ENCODE results near the gene KDM4C. TPM values are rescaled to one million over a fixed set of nuclear protein-coding genes. Genes with fewer than 3 reads are reported as not detected.

KDM4C gene
- total RNA-seq, 2 donors from 2014 or later = 13.2 to 18.1 TPM

GRCh38 chr9:6887051-6887450 is 129.3 kb downstream of the KDM4C start:
- ATAC-seq (no peak), DNase-seq (no peak)
- intact Hi-C loops (cut with DNase I) = no loop called here

- intact Hi-C loops (cut with DNase I) = no loop called here
- ATAC-seq (no peak), DNase-seq (no peak)
These were observed 132.1 kb downstream of the KDM4C start for GRCh38 chr9:6889868-6890267.

GRCh38 chr9:6893350-6894131 is 135.8 kb downstream of the KDM4C start:
- DNase-seq (no peak), ATAC-seq (no peak)
- intact Hi-C loops (cut with DNase I) = no loop called here

- DNase-seq (no peak), ATAC-seq (no peak)
- intact Hi-C loops (cut with DNase I) = no loop called here
These were observed 136.4 kb downstream of the KDM4C start for GRCh38 chr9:6894135-6894534.

GRCh38 chr9:6895754-6896153 is 138.0 kb downstream of the KDM4C start:
- intact Hi-C loops (cut with DNase I) = no loop called here
- DNase-seq = no peak
- ATAC-seq = no peak

GRCh38 chr9:6896562-6896961 is 138.8 kb downstream of the KDM4C start:
- DNase-seq (no peak), ATAC-seq (no peak)
- intact Hi-C loops (cut with DNase I) = no loop called here

GRCh38 chr9:6897207-6897822 is 139.5 kb downstream of the KDM4C start:
- ATAC-seq (no peak), DNase-seq (no peak)
- intact Hi-C loops (cut with DNase I) = no loop called here

- no peak for DNase-seq
- no peak for ATAC-seq
- intact Hi-C loops (cut with DNase I) = no loop called here
These were observed 140.1 kb downstream of the KDM4C start for GRCh38 chr9:6897898-6898302.

- intact Hi-C loops (cut with DNase I) = no loop called here
- no peak for ATAC-seq
- no peak for DNase-seq
These were observed 141.5 kb downstream of the KDM4C start for GRCh38 chr9:6899274-6899673.

- intact Hi-C loops (cut with DNase I) = no loop called here
- ATAC-seq (no peak), DNase-seq (no peak)
These were observed 142.7 kb downstream of the KDM4C start for GRCh38 chr9:6900440-6900883.

- intact Hi-C loops (cut with DNase I) = no loop called here
- no peak for ATAC-seq
These were observed 143.4 kb downstream of the KDM4C start for GRCh38 chr9:6901180-6901579.

GRCh38 chr9:6902423-6902822 is 144.7 kb downstream of the KDM4C start:
- no peak for DNase-seq
- no peak for ATAC-seq
- intact Hi-C loops (cut with DNase I) = no loop called here

More at GRCh38 chr9:6901180-6901579, 143.4 kb downstream of the KDM4C start:
- DNase-seq = no peak

- DNase-seq = no peak
- intact Hi-C loops (cut with DNase I) = no loop called here
- ATAC-seq = no peak
These were observed 146.6 kb downstream of the KDM4C start for GRCh38 chr9:6904371-6904770.

GRCh38 chr9:6905850-6906375 is 148.1 kb downstream of the KDM4C start:
- DNase-seq = no peak
- intact Hi-C loops (cut with DNase I) = no loop called here

GRCh38 chr9:6907772-6908381 is 150.1 kb downstream of the KDM4C start:
- ATAC-seq (no peak), DNase-seq (no peak)
- intact Hi-C loops (cut with DNase I) = no loop called here

More at GRCh38 chr9:6905850-6906375, 148.1 kb downstream of the KDM4C start:
- ATAC-seq = no peak

- ATAC-seq (no peak), DNase-seq (no peak)
- intact Hi-C loops (cut with DNase I) = no loop called here
These were observed 151.4 kb downstream of the KDM4C start for GRCh38 chr9:6909181-6909580.

GRCh38 chr9:6910032-6910431 is 152.3 kb downstream of the KDM4C start:
- DNase-seq = no peak
- intact Hi-C loops (cut with DNase I) = loop anchor here in 1 of 2 donors (10.0 kb wide), 1 partner anchor 125 kb away; no protein-coding TSS in a partner anchor
- ATAC-seq = no peak

- intact Hi-C loops (cut with DNase I) = loop anchor here in 1 of 2 donors (10.0 kb wide), 1 partner anchor 124 kb away; no protein-coding TSS in a partner anchor
- no peak for ATAC-seq
- no peak for DNase-seq
These were observed 152.7 kb downstream of the KDM4C start for GRCh38 chr9:6910497-6910896.

- ATAC-seq = no peak
- DNase-seq = no peak
- intact Hi-C loops (cut with DNase I) = loop anchor here in 1 of 2 donors (10.0 kb wide), 1 partner anchor 123 kb away; no protein-coding TSS in a partner anchor
These were observed 154.3 kb downstream of the KDM4C start for GRCh38 chr9:6911901-6912638.
